GM21576 (cell line): Measurements from ENCODE around the gene BPTF.
"Not testable (repeated sequence)": the region's sequence is repeated elsewhere in the genome, so short reads cannot be mapped to it uniquely, and the experiment has no call there.

Experiments
- ATAC-seq: cut with Tn5 transposase; IDR thresholded peaks from one replicate; pipeline ENCODE4 v1.9.1; 2021; ENCODE audit warnings: mild to moderate bottlenecking, moderate library complexity; ENCODE audit not compliant: unreplicated experiment

BPTF gene

GRCh38 chr17:67868176-67868575 is 42.9 kb downstream of the BPTF start:
- no peak for ATAC-seq

GRCh38 chr17:67879662-67880061 is 54.4 kb downstream of the BPTF start:
- no peak for ATAC-seq

GRCh38 chr17:67881083-67881482 is 55.8 kb downstream of the BPTF start:
- no peak for ATAC-seq

GRCh38 chr17:67884741-67885140 is 59.4 kb downstream of the BPTF start:
- ATAC-seq: no peak

- ATAC-seq: no peak
Measured at GRCh38 chr17:67891481-67892119, 66.3 kb downstream of the BPTF start.

- ATAC-seq: no peak
Measured at GRCh38 chr17:67902511-67903231, 77.4 kb downstream of the BPTF start.

GRCh38 chr17:67905298-67905697 is 80.0 kb downstream of the BPTF start:
- not testable (repeated sequence) for ATAC-seq

- not testable (repeated sequence) for ATAC-seq
Measured at GRCh38 chr17:67910117-67910803, 85.0 kb downstream of the BPTF start.

- no peak for ATAC-seq
Measured at GRCh38 chr17:67911059-67911782, 85.9 kb downstream of the BPTF start.

GRCh38 chr17:67912088-67912487 is 86.8 kb downstream of the BPTF start:
- ATAC-seq: no peak

GRCh38 chr17:67912656-67913055 is 87.4 kb downstream of the BPTF start:
- ATAC-seq: no peak

GRCh38 chr17:67920212-67920611 is 94.9 kb downstream of the BPTF start:
- no peak for ATAC-seq

- no peak for ATAC-seq
Measured at GRCh38 chr17:67922503-67922902, 97.2 kb downstream of the BPTF start.

GRCh38 chr17:67928842-67929241 is 103.5 kb downstream of the BPTF start:
- ATAC-seq: not testable (repeated sequence)

GRCh38 chr17:67931227-67931626 is 105.9 kb downstream of the BPTF start:
- ATAC-seq: no peak

- no peak for ATAC-seq
Measured at GRCh38 chr17:67942810-67943209, 117.5 kb downstream of the BPTF start.

- no peak for ATAC-seq
Measured at GRCh38 chr17:67944035-67944434, 118.7 kb downstream of the BPTF start.

GRCh38 chr17:67946513-67946912 is 121.2 kb downstream of the BPTF start:
- no peak for ATAC-seq

- ATAC-seq: no peak
Measured at GRCh38 chr17:67947325-67947813, 122.1 kb downstream of the BPTF start.

- ATAC-seq: no peak
Measured at GRCh38 chr17:67950945-67951344, 125.6 kb downstream of the BPTF start.

- no peak for ATAC-seq
Measured at GRCh38 chr17:67959510-67959909, 134.2 kb downstream of the BPTF start.
